HG03378 (cell line): ENCODE results near the gene MLLT3.

ENCODE experiments used
- ATAC-seq: cut with Tn5 transposase; IDR thresholded peaks from one replicate; pipeline ENCODE4 v1.9.1; 2021; ENCODE audit warnings: mild to moderate bottlenecking, moderate library complexity; ENCODE audit not compliant: unreplicated experiment

Gene MLLT3

GRCh38 chr9:20436476-20437195 lies 185.7 kb downstream of the MLLT3 start:
- ATAC-seq, result no peak

- no peak for ATAC-seq
Measured at GRCh38 chr9:20428976-20429375, 193.3 kb downstream of the MLLT3 start.

GRCh38 chr9:20427359-20427758 lies 194.9 kb downstream of the MLLT3 start:
- no peak for ATAC-seq

- ATAC-seq, result peak; percentile 75
Measured at GRCh38 chr9:20426019-20426418, 196.3 kb downstream of the MLLT3 start.

- no peak for ATAC-seq
Measured at GRCh38 chr9:20419533-20419932, 202.8 kb downstream of the MLLT3 start.

- no peak for ATAC-seq
Measured at GRCh38 chr9:20418485-20418884, 203.8 kb downstream of the MLLT3 start.

- no peak for ATAC-seq
Measured at GRCh38 chr9:20417373-20418080, 204.8 kb downstream of the MLLT3 start.

GRCh38 chr9:20414150-20414549 lies 208.1 kb downstream of the MLLT3 start:
- ATAC-seq, result no peak

- ATAC-seq, result no peak
Measured at GRCh38 chr9:20409321-20410092, 212.8 kb downstream of the MLLT3 start.

GRCh38 chr9:20408513-20408912 lies 213.8 kb downstream of the MLLT3 start:
- ATAC-seq, result no peak

- no peak for ATAC-seq
Measured at GRCh38 chr9:20407013-20407412, 215.3 kb downstream of the MLLT3 start.

- no peak for ATAC-seq
Measured at GRCh38 chr9:20406344-20406743, 216.0 kb downstream of the MLLT3 start.

GRCh38 chr9:20405616-20406015 lies 216.7 kb downstream of the MLLT3 start:
- no peak for ATAC-seq

GRCh38 chr9:20405078-20405477 lies 217.2 kb downstream of the MLLT3 start:
- no peak for ATAC-seq

- ATAC-seq, result no peak
Measured at GRCh38 chr9:20404192-20404813, 218.0 kb downstream of the MLLT3 start.

- no peak for ATAC-seq
Measured at GRCh38 chr9:20403346-20403745, 219.0 kb downstream of the MLLT3 start.

- no peak for ATAC-seq
Measured at GRCh38 chr9:20402273-20402875, 219.9 kb downstream of the MLLT3 start.

GRCh38 chr9:20398536-20399338 lies 223.6 kb downstream of the MLLT3 start:
- no peak for ATAC-seq

GRCh38 chr9:20397348-20397747 lies 225.0 kb downstream of the MLLT3 start:
- no peak for ATAC-seq

GRCh38 chr9:20396509-20396908 lies 225.8 kb downstream of the MLLT3 start:
- ATAC-seq, result no peak
